ENCODE data around the gene ZSCAN23. TPM values are rescaled to one million over a fixed set of nuclear protein-coding genes. Genes with fewer than 3 reads are reported as not detected.
A peak's percentile ranks its signal among the peaks of the same experiment; 100 is the strongest.

Gene ZSCAN23
- total and polyA plus RNA-seq, 8 donors = 0.23 to 5.3 (median 0.67) TPM; not detected in 4

- peak in 1 of 2 donors; percentile 12 for DNase-seq
- Histone ChIP-seq H3K9me3 (no peaks in the 10 kb centered on the region), H3K4me3 (no peak overlapping the region), H3K4me1 (peaks cover 5 to 38% (median 20%) of the 10 kb centered on the region in 4 donors), H3K27me3 (no peaks in the 10 kb centered on the region), H3K27ac (no peak overlapping the region), H3K36me3 (peaks cover 25 to 83% (median 68%) of the 10 kb centered on the region in 4 donors)
- 71 to 92% (median 84%) methylated on average over 5 of the region's 5 CpGs for WGBS, 5 donors
- intact Hi-C loops (cut with DNase I; ENCODE audit: low total_unique reads) = no loop called here
- TF ChIP-seq EP300 (IDR thresholded peaks at IDR 0.05) = no peak
- no peak for TF ChIP-seq CTCF (IDR thresholded peaks at IDR 0.05)
- TF ChIP-seq POLR2AphosphoS5 (IDR thresholded peaks at IDR 0.05) = no peak
- TF ChIP-seq POLR2A (IDR thresholded peaks at IDR 0.05) = no peak
Measured at GRCh38 chr6:28393912-28394662, 49.2 kb downstream of the ZSCAN23 start.

- intact Hi-C loops (cut with DNase I; ENCODE audit: low total_unique reads) = no loop called here
- DNase-seq = no peak
- Histone ChIP-seq H3K9me3 (no peaks in the 10 kb centered on the region), H3K4me3 (no peak overlapping the region), H3K36me3 (peaks cover 28 to 88% (median 80%) of the 10 kb centered on the region in 4 donors), H3K27me3 (no peaks in the 10 kb centered on the region), H3K27ac (no peak overlapping the region), H3K4me1 (peaks cover 0 to 9% (median 2%) of the 10 kb centered on the region in 4 donors)
- TF ChIP-seq CTCF (IDR thresholded peaks at IDR 0.05) = no peak
- TF ChIP-seq POLR2A (IDR thresholded peaks at IDR 0.05) = no peak
- no peak for TF ChIP-seq POLR2AphosphoS5 (IDR thresholded peaks at IDR 0.05)
- TF ChIP-seq EP300 (IDR thresholded peaks at IDR 0.05) = no peak
- 93 to 96% (median 94%) methylated on average over 8 of the region's 8 CpGs for WGBS, 5 donors
Measured at GRCh38 chr6:28390688-28391087, 52.6 kb downstream of the ZSCAN23 start.

GRCh38 chr6:28384143-28384533 is 59.2 kb downstream of the ZSCAN23 start:
- 70 to 81% (median 77%) methylated on average over 2 of the region's 2 CpGs for WGBS, 5 donors
- H3K27ac ChIP-seq = peak overlapping the region in 4 of 5 donors; percentile 80 to 84 (median 82)
- intact Hi-C loops (cut with DNase I; ENCODE audit: low total_unique reads) = no loop called here

More at GRCh38 chr6:28384143-28384533, 59.2 kb downstream of the ZSCAN23 start:
- no peak overlapping the region for H3K4me3 ChIP-seq
- peaks cover 8 to 19% (median 9%) of the 10 kb centered on the region in 4 donors for H3K4me1 ChIP-seq
- no peaks in the 10 kb centered on the region for H3K27me3 ChIP-seq
- peaks cover 4 to 66% (median 50%) of the 10 kb centered on the region in 4 donors for H3K36me3 ChIP-seq
- H3K9me3 ChIP-seq = peaks cover 0 to 3% (median 0%) of the 10 kb centered on the region in 4 donors
- no peak for DNase-seq
- no peak for TF ChIP-seq POLR2AphosphoS5 (IDR thresholded peaks at IDR 0.05)
- no peak for TF ChIP-seq EP300 (IDR thresholded peaks at IDR 0.05)
- no peak for TF ChIP-seq CTCF (IDR thresholded peaks at IDR 0.05)
- TF ChIP-seq POLR2A (IDR thresholded peaks at IDR 0.05) = no peak
